A673 (cell line): Measurements from ENCODE around the gene NECAB3. TPM values are rescaled to one million over a fixed set of nuclear protein-coding genes. Genes with fewer than 3 reads are reported as not detected.

ENCODE experiments used
- BruUV-seq: library from RNA; stranded (reverse); fragments of 400-500 nt; replicated peaks from 2 replicates; lab custom pipeline; 2021; lab: Mats Ljungman, UMichigan
- CTCF ChIA-PET: fragments of 300-600 bp; sonication (Branson Sonifier 250); formaldehyde crosslinking; loops from one replicate; lab custom pipeline; 2022; ENCODE audit warnings: antibody characterized with exemption; lab: Charles Lee
- POLR2A ChIA-PET: fragments of 300-600 bp; sonication (Branson Sonifier 250); formaldehyde crosslinking; loops from one replicate; lab custom pipeline; 2022; ENCODE audit warnings: antibody characterized with exemption; ENCODE audit not compliant: low non-redundant PET; lab: Charles Lee
- DNase-seq: peaks from one replicate; pipeline ENCODE4 v3.0.0-alpha.2; 2015; ENCODE audit warnings: low spot score
- H3K27ac ChIP-seq: fragments of 200-600 bp; sonication (generic); 2 replicates; pipeline ENCODE4 v1.5.1; 2016; ENCODE audit warnings: mixed run types, low read depth, mild to moderate bottlenecking, mixed read lengths, antibody characterized with exemption, low read length; ENCODE audit not compliant: poor library complexity, severe bottlenecking
- H3K27me3 ChIP-seq: fragments of 200-600 bp; sonication (generic); replicated peaks from 2 replicates; pipeline ENCODE4 v1.6.1; 2017; ENCODE audit warnings: mixed run types, low read depth, mild to moderate bottlenecking, mixed read lengths, antibody characterized with exemption, low read length; ENCODE audit not compliant: insufficient read depth, poor library complexity
- H3K36me3 ChIP-seq: fragments of 200-600 bp; sonication (generic); 2 replicates; pipeline ENCODE4 v1.6.1; 2016; ENCODE audit warnings: mixed run types, mild to moderate bottlenecking, mixed read lengths, antibody characterized with exemption, low read length; ENCODE audit not compliant: insufficient read depth, poor library complexity, severe bottlenecking
- H3K4me1 ChIP-seq: fragments of 200-600 bp; sonication (generic); 2 replicates; pipeline ENCODE4 v1.6.1; 2017; ENCODE audit warnings: mixed run types, mild to moderate bottlenecking, mixed read lengths, antibody characterized with exemption, low read length; ENCODE audit not compliant: insufficient read depth, poor library complexity, severe bottlenecking
- H3K4me3 ChIP-seq: fragments of 200-600 bp; sonication (generic); 2 replicates; pipeline ENCODE4 v1.5.1; 2016; ENCODE audit warnings: low read depth, mixed run types, mild to moderate bottlenecking, mixed read lengths, low read length; ENCODE audit not compliant: poor library complexity, severe bottlenecking
- H3K9me3 ChIP-seq: fragments of 200-600 bp; sonication (generic); 2 replicates; pipeline ENCODE4 v1.6.1; 2016; ENCODE audit warnings: mixed run types, low read depth, mild to moderate bottlenecking, mixed read lengths, antibody characterized with exemption, low read length; ENCODE audit not compliant: poor library complexity, severe bottlenecking
- EZH2 ChIP-seq: fragments of 200-600 bp; sonication (generic); IDR thresholded peaks from 2 replicates; pipeline ENCODE4 v1.6.1; 2017; ENCODE audit warnings: borderline replicate concordance, low read depth, mild to moderate bottlenecking, mixed read lengths, antibody characterized with exemption, low read length; ENCODE audit not compliant: poor library complexity, severe bottlenecking
- intact Hi-C: fragments of 100-400 bp; cut with micrococcal nuclease; formaldehyde crosslinking; loops from one replicate; pipeline ENCODE4 v1.10.0; 2022; ENCODE audit not compliant: unreplicated experiment
- total RNA-seq: library from RNA; stranded (reverse); gene quantifications from 2 replicates; pipeline ENCODE4 v1.2.3, GENCODE V29; 2021
- TF ChIP-seq, protein P1 (sequence below): fragments of 300-800, 200-600 bp; sonication (generic); conservative IDR thresholded peaks from 2 replicates; pipeline ENCODE4 v1.5.1; 2017; ENCODE audit warnings: low read depth, mild to moderate bottlenecking, antibody characterized with exemption, low read length, moderate library complexity, mixed read lengths

NECAB3 gene
- total RNA-seq, 1 experiment from 2014 or later, result 83.1 TPM

DNA sequence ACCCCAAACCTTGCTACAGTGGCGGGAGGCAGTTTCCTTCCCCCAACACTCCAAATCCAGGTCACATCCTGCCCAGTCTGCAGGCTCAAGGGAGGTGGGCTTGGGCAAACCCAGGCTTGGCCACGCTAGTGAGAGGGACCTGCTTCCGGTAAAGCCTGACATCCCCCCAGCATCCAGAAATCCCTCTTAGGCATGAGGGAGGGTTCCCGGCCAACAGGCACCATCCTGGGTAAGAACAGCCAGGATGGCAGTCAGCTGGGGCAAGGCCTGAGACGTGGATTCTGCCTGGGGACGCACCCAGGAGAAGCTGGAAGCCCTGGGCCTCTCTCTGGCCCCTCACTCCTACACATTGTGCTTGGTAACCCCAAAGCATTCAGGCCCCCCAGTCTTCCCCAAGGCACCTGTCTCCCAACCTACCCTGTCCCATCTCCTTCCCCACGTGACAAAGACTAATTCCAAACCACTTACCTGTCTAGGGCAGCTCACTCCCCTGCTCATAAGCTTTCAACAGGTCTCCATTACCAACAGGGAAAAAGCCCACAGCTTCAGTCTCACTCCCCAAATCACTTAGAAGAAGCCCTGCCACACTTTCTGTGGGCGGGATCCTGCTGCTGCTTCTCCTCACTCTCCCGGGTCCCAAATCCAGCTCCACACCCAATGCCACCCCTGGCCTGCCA, 10.0 kb downstream of the NECAB3 start:
- peak overlapping the region; percentile 81 for H3K27ac ChIP-seq
- TF ChIP-seq, protein P1, sequence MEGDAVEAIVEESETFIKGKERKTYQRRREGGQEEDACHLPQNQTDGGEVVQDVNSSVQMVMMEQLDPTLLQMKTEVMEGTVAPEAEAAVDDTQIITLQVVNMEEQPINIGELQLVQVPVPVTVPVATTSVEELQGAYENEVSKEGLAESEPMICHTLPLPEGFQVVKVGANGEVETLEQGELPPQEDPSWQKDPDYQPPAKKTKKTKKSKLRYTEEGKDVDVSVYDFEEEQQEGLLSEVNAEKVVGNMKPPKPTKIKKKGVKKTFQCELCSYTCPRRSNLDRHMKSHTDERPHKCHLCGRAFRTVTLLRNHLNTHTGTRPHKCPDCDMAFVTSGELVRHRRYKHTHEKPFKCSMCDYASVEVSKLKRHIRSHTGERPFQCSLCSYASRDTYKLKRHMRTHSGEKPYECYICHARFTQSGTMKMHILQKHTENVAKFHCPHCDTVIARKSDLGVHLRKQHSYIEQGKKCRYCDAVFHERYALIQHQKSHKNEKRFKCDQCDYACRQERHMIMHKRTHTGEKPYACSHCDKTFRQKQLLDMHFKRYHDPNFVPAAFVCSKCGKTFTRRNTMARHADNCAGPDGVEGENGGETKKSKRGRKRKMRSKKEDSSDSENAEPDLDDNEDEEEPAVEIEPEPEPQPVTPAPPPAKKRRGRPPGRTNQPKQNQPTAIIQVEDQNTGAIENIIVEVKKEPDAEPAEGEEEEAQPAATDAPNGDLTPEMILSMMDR, result no peak
- TF ChIP-seq EZH2, result no peak
- H3K27me3 ChIP-seq, result no peaks in the 10 kb centered on the region
- peak overlapping the region; percentile 68 for H3K4me3 ChIP-seq
- ChIA-PET POLR2A (no interaction called here), CTCF (interaction anchor here (0.7 kb wide), 1 partner anchor 12 kb away, joined by 3 read pairs; no protein-coding TSS in a partner anchor)
- peaks cover 27% of the 10 kb centered on the region for H3K4me1 ChIP-seq
- peaks cover 18% of the 10 kb centered on the region for H3K36me3 ChIP-seq
- no peak for DNase-seq
- intact Hi-C loops, result loop anchor here (5.0 kb wide), 1 partner anchor 473 kb away; no protein-coding TSS in a partner anchor
- H3K9me3 ChIP-seq, result no peaks in the 10 kb centered on the region
- BruUV-seq, result no TSS peak

DNA sequence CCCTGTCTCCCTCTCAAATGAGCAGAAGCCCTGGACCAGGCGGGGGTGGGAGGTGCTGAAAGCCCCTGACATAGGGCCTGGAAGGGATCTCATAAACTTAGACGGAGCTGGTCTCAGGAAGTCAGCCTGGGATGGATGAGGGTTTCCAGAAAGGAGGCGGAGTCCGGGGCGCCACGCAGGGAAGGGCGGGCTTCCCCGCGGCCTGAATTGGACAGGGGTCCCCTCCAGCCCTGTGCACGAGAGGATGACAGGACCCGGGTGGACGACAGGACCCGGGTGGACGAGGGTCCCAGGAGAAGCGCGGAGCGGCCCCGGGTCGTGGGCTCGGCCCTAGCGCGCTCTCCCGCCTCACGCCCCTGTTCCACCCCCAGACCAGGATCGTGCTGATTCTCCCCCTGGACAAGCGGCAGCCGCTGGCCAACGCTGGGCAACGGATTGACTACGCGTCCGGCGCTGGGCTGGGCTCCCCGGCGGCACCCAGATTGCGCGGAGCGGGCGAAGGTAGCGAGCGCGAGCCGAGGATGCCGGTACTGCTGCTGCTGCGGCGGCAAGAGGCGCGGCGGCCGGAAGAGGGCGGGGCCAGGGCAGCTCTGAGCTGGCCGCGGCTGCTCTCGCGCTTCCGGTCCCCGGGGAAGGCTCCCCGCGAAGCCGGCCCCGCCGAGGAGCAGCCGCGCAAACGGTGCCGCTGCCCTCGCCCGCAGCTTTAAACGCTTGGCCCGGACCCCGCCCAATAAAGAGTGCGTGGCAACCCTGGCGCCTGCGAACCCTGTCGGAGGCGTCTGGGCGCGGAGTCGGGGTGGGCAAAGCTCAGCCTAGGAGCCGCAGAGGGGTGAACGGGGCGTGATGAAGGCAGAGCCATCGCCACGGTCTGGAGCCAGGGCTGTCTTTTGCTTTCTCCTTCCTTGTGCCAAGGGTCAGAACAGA, 10.8 kb downstream of the NECAB3 start:
- CTCF ChIA-PET, result interaction anchor here (0.7 to 1.0 kb wide), 2 partner anchors 10 to 11 kb away, joined by 3 read pairs; no protein-coding TSS in a partner anchor
- Histone ChIP-seq H3K4me3 (peak overlapping the region; percentile 68), H3K9me3 (no peaks in the 10 kb centered on the region), H3K36me3 (peaks cover 13% of the 10 kb centered on the region), H3K27me3 (no peaks in the 10 kb centered on the region), H3K4me1 (peaks cover 27% of the 10 kb centered on the region), H3K27ac (peak overlapping the region; percentile 81)
- DNase-seq, result peak; percentile 88
- no peak for TF ChIP-seq EZH2
- TF ChIP-seq, protein P1, result no peak
- intact Hi-C loops, result loop anchor here (5.0 kb wide), 1 partner anchor 474 kb away; no protein-coding TSS in a partner anchor
- no TSS peak for BruUV-seq
- POLR2A ChIA-PET, result interaction anchor here (1.1 kb wide), 1 partner anchor 10 kb away, joined by 3 read pairs; no protein-coding TSS in a partner anchor

DNA sequence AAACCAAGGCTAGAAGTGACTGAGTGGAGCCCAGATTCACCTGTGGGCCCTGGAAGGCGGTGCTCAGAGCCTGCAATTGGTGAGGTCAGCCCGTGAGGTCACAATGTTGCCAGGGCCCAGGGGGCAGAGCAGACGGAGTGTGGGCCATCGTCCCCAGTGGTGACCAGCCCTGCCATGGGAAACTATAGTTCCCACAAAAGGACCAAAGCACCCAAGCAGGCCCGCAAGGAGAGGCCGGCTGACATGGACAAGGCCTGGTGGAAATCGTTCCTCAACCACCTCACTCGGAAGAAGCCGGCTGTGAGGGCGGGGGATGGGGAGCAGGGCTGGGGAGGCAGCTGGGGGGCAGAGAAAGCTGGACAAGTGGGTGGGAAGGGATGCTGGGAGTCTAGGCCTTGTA, 12.1 kb downstream of the NECAB3 start, which contains the start of gene C20orf144:
Gene C20orf144 (plus strand): TSS at position 156 of the 400 bp plus-strand sequence. CDS start 19 bp downstream, at position 175.
- CTCF ChIA-PET, result no interaction called here
- peaks cover 19% of the 10 kb centered on the region for H3K36me3 ChIP-seq
- TF ChIP-seq EZH2, result no peak
- TF ChIP-seq, protein P1, result no peak
- H3K4me1 ChIP-seq, result peaks cover 19% of the 10 kb centered on the region
- peak within 1 kb of the TSS; percentile 68 for H3K4me3 ChIP-seq
- no peaks in the 10 kb centered on the region for H3K9me3 ChIP-seq
- no TSS peak for BruUV-seq
- H3K27me3 ChIP-seq, result no peaks in the 10 kb centered on the region
- POLR2A ChIA-PET, result no interaction called here
- intact Hi-C loops, result loop anchor here (5.0 kb wide), 1 partner anchor 475 kb away; no protein-coding TSS in a partner anchor
- DNase-seq, result no peak
- peak within 1 kb of the TSS; percentile 81 for H3K27ac ChIP-seq
